Measurements from ENCODE around the gene ADH5.

The ADH5 gene

DNA sequence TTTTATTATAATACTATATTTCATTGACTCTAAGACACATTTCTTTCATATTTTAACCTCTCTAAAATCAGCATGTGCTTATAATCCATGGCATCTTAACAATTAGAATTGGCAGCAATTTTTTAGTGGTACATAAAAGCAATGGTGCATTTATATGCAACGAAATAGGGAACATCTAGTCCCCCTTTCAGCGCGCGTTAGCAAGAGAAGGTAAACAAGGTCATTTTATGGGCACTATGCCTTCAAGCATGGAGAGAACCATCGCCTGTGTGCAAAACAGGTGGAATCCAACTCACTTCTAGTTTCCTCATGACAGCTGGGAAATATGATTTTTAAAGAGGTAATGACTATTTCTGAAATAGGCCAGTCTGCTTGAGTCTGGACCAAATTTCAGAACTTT is 6.4 kb downstream of the ADH5 start:
- TF ChIP-seq, protein P1, sequence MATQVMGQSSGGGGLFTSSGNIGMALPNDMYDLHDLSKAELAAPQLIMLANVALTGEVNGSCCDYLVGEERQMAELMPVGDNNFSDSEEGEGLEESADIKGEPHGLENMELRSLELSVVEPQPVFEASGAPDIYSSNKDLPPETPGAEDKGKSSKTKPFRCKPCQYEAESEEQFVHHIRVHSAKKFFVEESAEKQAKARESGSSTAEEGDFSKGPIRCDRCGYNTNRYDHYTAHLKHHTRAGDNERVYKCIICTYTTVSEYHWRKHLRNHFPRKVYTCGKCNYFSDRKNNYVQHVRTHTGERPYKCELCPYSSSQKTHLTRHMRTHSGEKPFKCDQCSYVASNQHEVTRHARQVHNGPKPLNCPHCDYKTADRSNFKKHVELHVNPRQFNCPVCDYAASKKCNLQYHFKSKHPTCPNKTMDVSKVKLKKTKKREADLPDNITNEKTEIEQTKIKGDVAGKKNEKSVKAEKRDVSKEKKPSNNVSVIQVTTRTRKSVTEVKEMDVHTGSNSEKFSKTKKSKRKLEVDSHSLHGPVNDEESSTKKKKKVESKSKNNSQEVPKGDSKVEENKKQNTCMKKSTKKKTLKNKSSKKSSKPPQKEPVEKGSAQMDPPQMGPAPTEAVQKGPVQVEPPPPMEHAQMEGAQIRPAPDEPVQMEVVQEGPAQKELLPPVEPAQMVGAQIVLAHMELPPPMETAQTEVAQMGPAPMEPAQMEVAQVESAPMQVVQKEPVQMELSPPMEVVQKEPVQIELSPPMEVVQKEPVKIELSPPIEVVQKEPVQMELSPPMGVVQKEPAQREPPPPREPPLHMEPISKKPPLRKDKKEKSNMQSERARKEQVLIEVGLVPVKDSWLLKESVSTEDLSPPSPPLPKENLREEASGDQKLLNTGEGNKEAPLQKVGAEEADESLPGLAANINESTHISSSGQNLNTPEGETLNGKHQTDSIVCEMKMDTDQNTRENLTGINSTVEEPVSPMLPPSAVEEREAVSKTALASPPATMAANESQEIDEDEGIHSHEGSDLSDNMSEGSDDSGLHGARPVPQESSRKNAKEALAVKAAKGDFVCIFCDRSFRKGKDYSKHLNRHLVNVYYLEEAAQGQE (IDR thresholded peaks at IDR 0.05; ENCODE audit: insufficient read depth in 1 of 2, low read depth in 2 of 2, low read length in 2 of 2), result no peak
- TF ChIP-seq FOXP2 (optimal IDR thresholded peaks at IDR 0.05; ENCODE audit: borderline replicate concordance, extremely low read depth, extremely low read length, insufficient read depth), result no peak
- TF ChIP-seq TAF1 (IDR thresholded peaks at IDR 0.05; ENCODE audit: borderline replicate concordance, insufficient read depth, low read length), result no peak
- no peak for TF ChIP-seq SIN3A (IDR thresholded peaks at IDR 0.05; ENCODE audit: borderline replicate concordance, insufficient read depth, low read length)
- TF ChIP-seq POLR2AphosphoS5 (IDR thresholded peaks at IDR 0.05; ENCODE audit: low read depth, low read length), result no peak

DNA sequence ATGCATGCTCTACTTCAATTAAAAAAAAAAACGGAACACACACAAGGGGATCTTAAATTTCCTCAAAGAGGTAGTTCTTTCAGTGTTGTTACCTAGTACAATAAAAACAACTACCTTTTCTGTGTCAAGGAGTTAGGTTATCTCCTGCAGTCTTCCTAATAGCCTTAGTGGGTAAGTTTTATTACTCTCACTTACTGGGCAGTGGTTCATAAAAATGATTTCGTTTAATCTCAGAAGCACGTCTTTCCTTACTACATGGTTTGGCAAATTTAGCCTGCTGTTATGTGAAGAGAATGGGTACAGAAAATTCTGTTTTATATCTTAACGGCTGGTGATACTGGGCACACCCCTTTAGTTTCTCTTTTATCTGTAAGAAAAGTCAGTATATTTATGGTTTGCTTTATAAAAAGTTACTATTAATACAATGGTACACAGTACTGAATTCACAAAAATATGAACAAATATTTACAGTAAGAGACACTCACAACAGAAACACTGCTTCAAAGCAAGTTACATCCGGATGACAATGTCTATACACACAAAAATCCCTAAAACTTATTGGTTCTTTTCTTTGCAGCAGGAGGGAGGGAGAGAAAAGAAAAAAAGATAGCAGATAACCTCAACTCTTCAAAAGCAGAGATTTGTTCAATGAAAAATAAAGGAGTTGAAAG is 8.8 kb downstream of the ADH5 start:
- TF ChIP-seq POLR2AphosphoS5 (IDR thresholded peaks at IDR 0.05; ENCODE audit: low read depth, low read length), result no peak

DNA sequence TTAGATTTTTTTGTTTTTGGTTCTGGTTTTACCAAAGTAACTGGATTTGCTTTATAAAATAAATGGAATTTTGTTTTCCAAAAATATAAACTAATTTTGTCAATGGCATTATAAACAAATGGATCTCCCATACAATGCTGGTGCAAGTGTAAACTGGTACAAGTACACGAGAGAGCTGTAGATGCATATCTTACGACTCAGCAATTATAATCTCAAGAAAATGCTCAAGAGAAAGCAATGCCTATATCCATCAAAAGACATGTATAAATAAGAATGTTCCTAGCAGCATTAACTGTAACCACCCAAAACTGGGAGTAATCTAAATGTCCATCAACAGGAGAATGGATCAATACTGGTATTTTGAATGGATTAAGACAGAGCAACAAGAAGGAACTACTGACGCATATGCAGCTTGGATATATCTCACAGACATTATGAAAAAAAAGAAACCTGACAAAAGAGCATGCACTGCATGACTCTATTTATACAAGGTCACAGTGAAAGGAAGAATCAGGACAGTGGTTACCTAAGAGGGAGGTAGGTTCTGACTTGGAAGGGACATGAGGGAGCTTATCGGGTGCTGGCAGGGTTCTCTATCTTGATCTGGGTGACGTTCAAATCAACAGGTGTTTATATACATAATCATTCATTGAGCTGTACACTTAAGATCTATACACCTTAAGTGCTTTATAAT is 9.5 kb downstream of the ADH5 start:
- TF ChIP-seq, protein P1 (IDR thresholded peaks at IDR 0.05; ENCODE audit: insufficient read depth in 1 of 2, low read depth in 2 of 2, low read length in 2 of 2), result no peak
- no peak for TF ChIP-seq POLR2AphosphoS5 (IDR thresholded peaks at IDR 0.05; ENCODE audit: low read depth, low read length)
- TF ChIP-seq TAF1 (IDR thresholded peaks at IDR 0.05; ENCODE audit: borderline replicate concordance, insufficient read depth, low read length), result no peak
- no peak for TF ChIP-seq FOXP2 (optimal IDR thresholded peaks at IDR 0.05; ENCODE audit: borderline replicate concordance, extremely low read depth, extremely low read length, insufficient read depth)
- TF ChIP-seq SIN3A (IDR thresholded peaks at IDR 0.05; ENCODE audit: borderline replicate concordance, insufficient read depth, low read length), result no peak

DNA sequence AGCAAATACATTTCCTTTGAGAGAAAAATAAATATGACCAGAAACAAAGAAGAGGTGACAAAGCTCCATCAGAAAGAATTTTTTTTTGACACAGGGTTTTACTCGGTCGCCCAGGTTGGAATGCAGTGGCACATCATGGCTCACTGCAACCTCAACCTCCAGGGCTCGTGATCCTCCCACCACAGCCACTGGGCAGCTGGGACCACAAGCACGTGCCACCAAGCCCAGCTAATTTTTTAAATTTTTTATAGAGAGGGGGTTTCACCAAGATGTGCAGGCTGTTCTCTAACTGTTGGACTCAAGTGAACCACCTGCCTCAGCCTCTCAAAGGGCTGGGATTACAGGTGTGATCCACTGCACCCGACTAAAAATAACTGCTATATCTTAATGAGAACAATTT is 10.3 kb downstream of the ADH5 start:
- TF ChIP-seq, protein P1 (IDR thresholded peaks at IDR 0.05; ENCODE audit: insufficient read depth in 1 of 2, low read depth in 2 of 2, low read length in 2 of 2), result no peak
- no peak for TF ChIP-seq FOXP2 (optimal IDR thresholded peaks at IDR 0.05; ENCODE audit: borderline replicate concordance, extremely low read depth, extremely low read length, insufficient read depth)
- no peak for TF ChIP-seq TAF1 (IDR thresholded peaks at IDR 0.05; ENCODE audit: borderline replicate concordance, insufficient read depth, low read length)
- no peak for TF ChIP-seq SIN3A (IDR thresholded peaks at IDR 0.05; ENCODE audit: borderline replicate concordance, insufficient read depth, low read length)
- TF ChIP-seq POLR2AphosphoS5 (IDR thresholded peaks at IDR 0.05; ENCODE audit: low read depth, low read length), result no peak

DNA sequence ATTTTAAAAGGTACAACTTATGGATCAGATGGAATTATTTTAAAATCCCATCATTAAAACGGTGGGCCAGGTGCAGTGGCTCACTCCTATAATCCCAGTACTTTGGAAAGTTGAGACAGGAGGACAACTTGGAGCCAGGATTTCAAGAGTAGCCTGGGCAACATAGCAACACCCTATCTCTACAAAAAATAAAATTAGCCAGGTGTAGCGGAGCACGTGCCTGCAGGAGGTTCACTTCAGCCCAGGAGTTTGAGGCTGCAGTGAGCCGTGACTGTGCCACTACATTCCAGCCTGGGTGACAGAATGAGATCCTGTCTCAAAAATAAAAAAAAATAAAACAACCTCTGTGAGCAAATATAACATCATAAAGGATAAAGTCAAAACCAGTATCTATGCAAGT is 11.4 kb downstream of the ADH5 start:
- TF ChIP-seq TAF1 (IDR thresholded peaks at IDR 0.05; ENCODE audit: borderline replicate concordance, insufficient read depth, low read length), result no peak
- no peak for TF ChIP-seq SIN3A (IDR thresholded peaks at IDR 0.05; ENCODE audit: borderline replicate concordance, insufficient read depth, low read length)
- TF ChIP-seq FOXP2 (optimal IDR thresholded peaks at IDR 0.05; ENCODE audit: borderline replicate concordance, extremely low read depth, extremely low read length, insufficient read depth), result no peak
- no peak for TF ChIP-seq POLR2AphosphoS5 (IDR thresholded peaks at IDR 0.05; ENCODE audit: low read depth, low read length)
- TF ChIP-seq, protein P1 (IDR thresholded peaks at IDR 0.05; ENCODE audit: insufficient read depth in 1 of 2, low read depth in 2 of 2, low read length in 2 of 2), result no peak
